ENCODE results near the gene PLPPR5.

- no peak for TF ChIP-seq EZH2 (IDR thresholded peaks at IDR 0.05)
- TF ChIP-seq CTCF (IDR thresholded peaks at IDR 0.05): no peak
Measured at GRCh38 chr1:99051611-99052283, 47.1 kb upstream of the PLPPR5 start.
